IMR-90 (cell line): ENCODE data around the gene MERTK. TPM values are rescaled to one million over a fixed set of nuclear protein-coding genes. Genes with fewer than 3 reads are reported as not detected.

Source experiments
- ATAC-seq: fragments of 200-7000 bp; cut with Tn5 transposase; 2 replicates; pipeline ENCODE4 v1.9.1; 2020; ENCODE audit warnings: low read depth, mild to moderate bottlenecking, moderate library complexity
- BruUV-seq: library from RNA; stranded (reverse); fragments of 400-500 nt; replicated peaks from 2 replicates; lab custom pipeline; 2021; lab: Mats Ljungman, UMichigan
- CTCF ChIA-PET: fragments of 300-600 bp; formaldehyde crosslinking; extraction: SDS; loops from one replicate; lab custom pipeline; 2021; ENCODE audit warnings: antibody characterized with exemption; lab: Yijun Ruan, JAX
- POLR2A ChIA-PET: fragments of 300-600 bp; sonication (Branson Sonifier 250); formaldehyde crosslinking; loops from one replicate; lab custom pipeline; 2022; ENCODE audit warnings: antibody characterized with exemption; ENCODE audit not compliant: unreplicated experiment; lab: Charles Lee
- DNase-seq: peaks from one replicate; pipeline ENCODE4 v3.0.0; 2013
- H2AFZ ChIP-seq: replicated peaks from 2 replicates; pipeline ENCODE3; 2013; ENCODE audit warnings: low read length, mild to moderate bottlenecking; ENCODE audit not compliant: poor library complexity
- H2AK5ac ChIP-seq: 2 replicates; pipeline ENCODE4 v1.6.1; 2013; ENCODE audit warnings: low read depth, low read length, inconsistent platforms
- H2AK9ac ChIP-seq: replicated peaks from 2 replicates; pipeline ENCODE3; 2013; ENCODE audit warnings: mild to moderate bottlenecking, low read depth, low read length, moderate library complexity; ENCODE audit not compliant: poor library complexity
- H2BK120ac ChIP-seq: 2 replicates; pipeline ENCODE4 v1.6.1; 2013; ENCODE audit warnings: low read depth, low read length, inconsistent platforms
- H2BK15ac ChIP-seq: 3 replicates; pipeline ENCODE4 v1.6.1; 2013; ENCODE audit warnings: low read depth, low read length, inconsistent platforms
- H2BK20ac ChIP-seq: 2 replicates; pipeline ENCODE4 v1.6.1; 2013; ENCODE audit warnings: low read depth, mild to moderate bottlenecking, inconsistent platforms, low read length, moderate library complexity
- H2BK5ac ChIP-seq: 2 replicates; pipeline ENCODE4 v1.6.1; 2013; ENCODE audit warnings: mild to moderate bottlenecking, low read depth, low read length, inconsistent platforms; ENCODE audit not compliant: poor library complexity, severe bottlenecking
- H3K14ac ChIP-seq: replicated peaks from 2 replicates; pipeline ENCODE4 v1.6.1; 2013; ENCODE audit warnings: low read depth, low read length, inconsistent platforms
- H3K18ac ChIP-seq: 2 replicates; pipeline ENCODE4 v1.6.1; 2013; ENCODE audit warnings: low read depth, low read length, control low read depth
- H3K23ac ChIP-seq: 2 replicates; pipeline ENCODE4 v1.6.1; 2013; ENCODE audit warnings: low read depth, low read length, inconsistent platforms
- H3K27ac ChIP-seq: 2 replicates; pipeline ENCODE4 v1.5.1; 2013; ENCODE audit warnings: mild to moderate bottlenecking, control low read depth, low read length; ENCODE audit not compliant: insufficient read depth
- H3K27me3 ChIP-seq: 2 replicates; pipeline ENCODE4 v1.6.1; 2013; ENCODE audit warnings: low read length; ENCODE audit not compliant: control insufficient read depth, insufficient read depth
- H3K36me3 ChIP-seq: 2 replicates; pipeline ENCODE4 v1.6.1; 2013; ENCODE audit warnings: low read length, mixed read lengths; ENCODE audit not compliant: control insufficient read depth, insufficient read depth
- H3K4ac ChIP-seq: 2 replicates; pipeline ENCODE4 v1.6.1; 2013; ENCODE audit warnings: low read depth, low read length, inconsistent platforms
- H3K4me1 ChIP-seq: 2 replicates; pipeline ENCODE4 v1.6.1; 2013; ENCODE audit warnings: low read length, mixed read lengths; ENCODE audit not compliant: control insufficient read depth, insufficient read depth
- H3K4me2 ChIP-seq: 2 replicates; pipeline ENCODE4 v1.6.1; 2013; ENCODE audit warnings: low read depth, mild to moderate bottlenecking, control low read depth, low read length, moderate library complexity
- H3K4me3 ChIP-seq: 2 replicates; pipeline ENCODE4 v1.5.1; 2013; ENCODE audit warnings: low read depth, mild to moderate bottlenecking, control low read depth, low read length, moderate library complexity; ENCODE audit not compliant: insufficient read depth
- H3K56ac ChIP-seq: 2 replicates; pipeline ENCODE4 v1.6.1; 2013; ENCODE audit warnings: low read length, inconsistent platforms; ENCODE audit not compliant: insufficient read depth; ENCODE audit errors: extremely low read depth
- H3K79me1 ChIP-seq, 2 experiments: 2 replicates each; pipeline ENCODE4 v1.6.1; 2013; ENCODE audit warnings: low read length in 2 of 2, inconsistent platforms in 1 of 2, low read depth in 1 of 2
- H3K9ac ChIP-seq: 2 replicates; pipeline ENCODE4 v1.6.1; 2013; ENCODE audit warnings: low read depth, low read length, control low read depth
- H3K9me1 ChIP-seq: 2 replicates; pipeline ENCODE4 v1.6.1; 2013; ENCODE audit warnings: low read length, inconsistent platforms; ENCODE audit not compliant: insufficient read depth
- H3K9me3 ChIP-seq: 2 replicates; pipeline ENCODE4 v1.6.1; 2013; ENCODE audit warnings: low read length; ENCODE audit not compliant: control insufficient read depth, insufficient read depth
- H4K20me1 ChIP-seq: 2 replicates; pipeline ENCODE4 v1.6.1; 2013; ENCODE audit warnings: low read length, inconsistent platforms; ENCODE audit not compliant: insufficient read depth
- H4K5ac ChIP-seq: 2 replicates; pipeline ENCODE4 v1.6.1; 2013; ENCODE audit warnings: mild to moderate bottlenecking, low read depth, low read length, control low read depth
- H4K8ac ChIP-seq, 2 experiments: 2 replicates each; pipeline ENCODE4 v1.6.1; 2013; ENCODE audit warnings: low read depth in 2 of 2, low read length in 2 of 2, control low read depth in 1 of 2, inconsistent platforms in 1 of 2
- H4K91ac ChIP-seq: 2 replicates; pipeline ENCODE4 v1.6.1; 2013; ENCODE audit warnings: low read depth, low read length, inconsistent platforms; ENCODE audit not compliant: insufficient read depth
- CEBPB ChIP-seq: IDR thresholded peaks from 2 replicates; pipeline ENCODE4 v1.6.1; 2012; ENCODE audit warnings: low read depth, low read length, improper control_type of control experiment
- CHD1 ChIP-seq: IDR thresholded peaks from 2 replicates; pipeline ENCODE4 v1.6.1; 2012; ENCODE audit warnings: low read depth, low read length, improper control_type of control experiment
- MAFK ChIP-seq: IDR thresholded peaks from 2 replicates; pipeline ENCODE4 v1.6.1; 2012; ENCODE audit warnings: low read depth, low read length, improper control_type of control experiment
- MAZ ChIP-seq: IDR thresholded peaks from 2 replicates; pipeline ENCODE4 v1.6.1; 2012; ENCODE audit warnings: low read depth, mild to moderate bottlenecking, low read length, improper control_type of control experiment, moderate library complexity, borderline replicate concordance
- RAD21 ChIP-seq: IDR thresholded peaks from 2 replicates; pipeline ENCODE4 v1.6.1; 2012; ENCODE audit warnings: low read length, improper control_type of control experiment
- SMC3 ChIP-seq: fragments of 150-350 bp; IDR thresholded peaks from 2 replicates; pipeline ENCODE4 v1.6.1; 2016; ENCODE audit warnings: low read depth, mild to moderate bottlenecking, antibody characterized with exemption, low read length, moderate library complexity
- WGBS, 2 experiments: methylation state at CpG; one replicate each; pipeline versions ENCODE4 v1.1.5 to v1.1.7; 2013; ENCODE audit warnings: missing lambda C conversion rate in 2 of 2; ENCODE audit not compliant: insufficient read length in 1 of 2; ENCODE audit errors: extremely low coverage in 2 of 2; 5-methylcytosine and 5-hydroxymethylcytosine counted together
- dilution Hi-C: fragments of 300-500 bp; cut with HindIII; formaldehyde crosslinking; loops from one replicate; pipeline ENCODE4 v1.14.3; 2018; ENCODE audit warnings: low sequenced_read_pairs; ENCODE audit not compliant: unreplicated experiment
- in situ Hi-C: fragments of 300-500 bp; cut with MboI; formaldehyde crosslinking; loops from 3 replicates; pipeline ENCODE4 v1.14.3; 2019; ENCODE audit warnings: low sequenced_read_pairs, inconsistent platforms, mixed read lengths
- intact Hi-C: fragments of 100-400 bp; cut with micrococcal nuclease; formaldehyde crosslinking; loops from 2 replicates; pipeline ENCODE4 v1.10.0; 2022
- polyA plus RNA-seq, 3 experiments: library from polyadenylated mRNA; depleted of rRNA; stranded (reverse); fragments of >200 nt; gene quantifications; 2 replicates each; pipeline ENCODE4 v1.2.3, GENCODE V29; 2012; ENCODE audit warnings: low replicate concordance in 1 of 3
- total RNA-seq: library from RNA; depleted of rRNA; stranded (reverse); fragments of >200 nt; gene quantifications from 2 replicates; pipeline ENCODE4 v1.2.3, GENCODE V29; 2012
- TF ChIP-seq, protein P1 (sequence below): conservative IDR thresholded peaks from 2 replicates; pipeline ENCODE4 v1.5.1; 2012; ENCODE audit warnings: mild to moderate bottlenecking, low read depth, low read length, improper control_type of control experiment
- TF ChIP-seq, protein P2 (sequence below): fragments of 150-350 bp; IDR thresholded peaks from 2 replicates; pipeline ENCODE4 v1.6.1; 2016; ENCODE audit warnings: low read depth, mild to moderate bottlenecking, low read length, moderate library complexity, borderline replicate concordance

The MERTK gene
- total and polyA plus RNA-seq, 2 of the 4 experiments (the other 2 are of a cell fraction), result 0.36 to 0.62 TPM

DNA sequence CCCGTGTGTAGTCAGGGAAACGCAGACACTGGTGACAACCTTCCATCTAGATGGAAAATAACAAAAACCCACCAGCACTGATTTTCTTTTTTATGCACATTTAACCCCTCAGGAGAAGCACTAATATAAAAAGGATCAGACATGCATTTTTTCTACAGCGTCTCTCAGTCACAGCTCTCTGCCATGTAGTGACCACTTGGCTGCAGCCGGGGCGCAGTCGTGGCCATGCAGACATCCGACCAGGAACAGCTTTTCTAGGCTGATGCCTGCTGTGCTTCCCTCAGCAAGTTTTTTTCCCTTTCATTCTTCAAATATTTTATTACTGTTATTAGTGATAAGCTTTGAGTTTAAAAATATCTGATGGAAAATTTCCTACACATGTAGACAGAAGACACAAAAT is 63.3 kb downstream of the MERTK start:
- no peak overlapping the region for H2AK5ac ChIP-seq
- no peaks in the 10 kb centered on the region for H4K20me1 ChIP-seq
- H3K9ac ChIP-seq, result no peak overlapping the region
- ChIA-PET POLR2A (no interaction called here), CTCF (no interaction called here)
- H3K4ac ChIP-seq, result no peak overlapping the region
- H3K79me1 ChIP-seq, result no peaks in the 10 kb centered on the region
- H2AK9ac ChIP-seq, result no peak overlapping the region
- H2BK15ac ChIP-seq, result no peak overlapping the region
- ATAC-seq (no peak), DNase-seq (no peak)
- H2BK120ac ChIP-seq, result no peak overlapping the region
- no peak overlapping the region for H3K14ac ChIP-seq
- no peaks in the 10 kb centered on the region for H3K36me3 ChIP-seq
- H4K91ac ChIP-seq, result no peak overlapping the region
- H3K4me1 ChIP-seq, result no peaks in the 10 kb centered on the region; the same call in 1 of the 2 replicates
- in situ Hi-C loops (no loop called here), intact Hi-C loops (no loop called here), dilution Hi-C loops (no loop called here)
- no peak overlapping the region for H3K18ac ChIP-seq
- WGBS, 2 experiments, result no CpG with 5 or more reads among the region's 7 CpGs
- H3K4me2 ChIP-seq, result no peak overlapping the region
- no peak overlapping the region for H2BK20ac ChIP-seq
- TF ChIP-seq MAFK (no peak), RAD21 (no peak), MAZ (no peak), SMC3 (no peak), CHD1 (no peak), CEBPB (no peak)
- TF ChIP-seq, protein P1, sequence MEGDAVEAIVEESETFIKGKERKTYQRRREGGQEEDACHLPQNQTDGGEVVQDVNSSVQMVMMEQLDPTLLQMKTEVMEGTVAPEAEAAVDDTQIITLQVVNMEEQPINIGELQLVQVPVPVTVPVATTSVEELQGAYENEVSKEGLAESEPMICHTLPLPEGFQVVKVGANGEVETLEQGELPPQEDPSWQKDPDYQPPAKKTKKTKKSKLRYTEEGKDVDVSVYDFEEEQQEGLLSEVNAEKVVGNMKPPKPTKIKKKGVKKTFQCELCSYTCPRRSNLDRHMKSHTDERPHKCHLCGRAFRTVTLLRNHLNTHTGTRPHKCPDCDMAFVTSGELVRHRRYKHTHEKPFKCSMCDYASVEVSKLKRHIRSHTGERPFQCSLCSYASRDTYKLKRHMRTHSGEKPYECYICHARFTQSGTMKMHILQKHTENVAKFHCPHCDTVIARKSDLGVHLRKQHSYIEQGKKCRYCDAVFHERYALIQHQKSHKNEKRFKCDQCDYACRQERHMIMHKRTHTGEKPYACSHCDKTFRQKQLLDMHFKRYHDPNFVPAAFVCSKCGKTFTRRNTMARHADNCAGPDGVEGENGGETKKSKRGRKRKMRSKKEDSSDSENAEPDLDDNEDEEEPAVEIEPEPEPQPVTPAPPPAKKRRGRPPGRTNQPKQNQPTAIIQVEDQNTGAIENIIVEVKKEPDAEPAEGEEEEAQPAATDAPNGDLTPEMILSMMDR, result no peak
- TF ChIP-seq, protein P2, sequence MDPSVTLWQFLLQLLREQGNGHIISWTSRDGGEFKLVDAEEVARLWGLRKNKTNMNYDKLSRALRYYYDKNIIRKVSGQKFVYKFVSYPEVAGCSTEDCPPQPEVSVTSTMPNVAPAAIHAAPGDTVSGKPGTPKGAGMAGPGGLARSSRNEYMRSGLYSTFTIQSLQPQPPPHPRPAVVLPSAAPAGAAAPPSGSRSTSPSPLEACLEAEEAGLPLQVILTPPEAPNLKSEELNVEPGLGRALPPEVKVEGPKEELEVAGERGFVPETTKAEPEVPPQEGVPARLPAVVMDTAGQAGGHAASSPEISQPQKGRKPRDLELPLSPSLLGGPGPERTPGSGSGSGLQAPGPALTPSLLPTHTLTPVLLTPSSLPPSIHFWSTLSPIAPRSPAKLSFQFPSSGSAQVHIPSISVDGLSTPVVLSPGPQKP, result no peak
- no peak overlapping the region for H4K8ac ChIP-seq
- no peak overlapping the region for H4K5ac ChIP-seq
- no peak overlapping the region for H3K4me3 ChIP-seq
- H2BK5ac ChIP-seq, result no peak overlapping the region
- 0 out of 2 replicates have a peak, but pooled peaks cover under 1% of the 10 kb centered on the region for H3K9me1 ChIP-seq
- H2AFZ ChIP-seq, result no peak overlapping the region
- H3K56ac ChIP-seq, result no peak overlapping the region
- H3K27ac ChIP-seq, result no peak overlapping the region
- no TSS peak for BruUV-seq
- peaks cover 14% of the 10 kb centered on the region for H3K27me3 ChIP-seq
- no peak overlapping the region for H3K23ac ChIP-seq
- no peaks in the 10 kb centered on the region for H3K9me3 ChIP-seq
